SK-N-SH (cell line): ENCODE data around the gene CDC6. TPM values are rescaled to one million over a fixed set of nuclear protein-coding genes. Genes with fewer than 3 reads are reported as not detected.

Experiments used
- CTCF ChIA-PET: fragments of 300-600, 350-600 bp; formaldehyde crosslinking; extraction: SDS; loops from one replicate; lab custom pipeline; 2021; lab: Yijun Ruan, JAX
- POLR2A ChIA-PET: fragments of 350-600 bp; sonication (Branson Sonifier 250); formaldehyde crosslinking; extraction: SDS; loops from one replicate; lab custom pipeline; 2020; ENCODE audit warnings: antibody characterized with exemption, inconsistent platforms; lab: Yijun Ruan, JAX
- DNase-seq: peaks from one replicate; pipeline ENCODE4 v3.0.0; 2012
- H2AFZ ChIP-seq: fragments of 200-600 bp; sonication (generic); 2 replicates; pipeline ENCODE4 v1.8.1; 2016; ENCODE audit warnings: antibody characterized with exemption, mild to moderate bottlenecking, low read depth
- H3F3A ChIP-seq: fragments of 200-600 bp; sonication (generic); replicated peaks from 2 replicates; pipeline ENCODE3; 2016; ENCODE audit warnings: antibody characterized with exemption, mild to moderate bottlenecking; ENCODE audit not compliant: insufficient read depth
- H3K27ac ChIP-seq, 2 experiments: fragments of 200-500 bp in 1 of 2; fragments of 200-600 bp in 1 of 2; sonication (Bioruptor generic) in 1 of 2; sonication (generic), shearing (Covaris generic) in 1 of 2; 2 replicates each; pipeline versions ENCODE4 v1.5.1 to v1.6.1; 2014 to 2016; ENCODE audit warnings: low read depth in 2 of 2, inconsistent platforms in 1 of 2, low read length in 1 of 2, mild to moderate bottlenecking in 1 of 2, mixed read lengths in 1 of 2
- H3K27me3 ChIP-seq: fragments of 200-600 bp; sonication (generic), shearing (Covaris generic); 2 replicates; pipeline ENCODE4 v1.6.1; 2016; ENCODE audit warnings: mixed run types; ENCODE audit not compliant: insufficient read depth
- H3K36me3 ChIP-seq, 2 experiments: fragments of 200-500 bp in 1 of 2; fragments of 200-600 bp in 1 of 2; sonication (Bioruptor generic) in 1 of 2; sonication (generic) in 1 of 2; replicated peaks in 1 of 2; 2 replicates each; pipeline versions ENCODE3 to v1.5.1; 2014 to 2016; ENCODE audit warnings: low read length in 1 of 2, mild to moderate bottlenecking in 1 of 2; ENCODE audit not compliant: insufficient read depth in 2 of 2, control insufficient read depth in 1 of 2
- H3K4me1 ChIP-seq, 2 experiments: fragments of 200-500 bp in 1 of 2; fragments of 200-600 bp in 1 of 2; sonication (Bioruptor generic) in 1 of 2; sonication (generic), shearing (Covaris generic) in 1 of 2; 2 replicates each; pipeline versions ENCODE4 v1.5.1 to v1.6.1; 2014 to 2016; ENCODE audit warnings: low read depth in 1 of 2, low read length in 1 of 2, mixed run types in 1 of 2; ENCODE audit not compliant: insufficient read depth in 2 of 2, control insufficient read depth in 1 of 2
- H3K4me2 ChIP-seq: fragments of 200-600 bp; sonication (generic), shearing (Covaris generic); 2 replicates; pipeline ENCODE4 v1.6.1; 2017; ENCODE audit warnings: mixed run types
- H3K4me3 ChIP-seq, 2 experiments: fragments of 200-500 bp in 1 of 2; fragments of 200-600 bp in 1 of 2; sonication (Bioruptor generic) in 1 of 2; sonication (generic), shearing (Covaris generic) in 1 of 2; 2 replicates each; pipeline versions ENCODE4 v1.5.1 to v1.8.1; 2014 to 2016; ENCODE audit warnings: low read depth in 2 of 2, inconsistent platforms in 1 of 2, low read length in 1 of 2, mild to moderate bottlenecking in 1 of 2, mixed read lengths in 1 of 2, moderate library complexity in 1 of 2
- H3K79me2 ChIP-seq: fragments of 200-600 bp; sonication (generic); 2 replicates; pipeline ENCODE4 v1.8.1; 2017; ENCODE audit warnings: mild to moderate bottlenecking; ENCODE audit not compliant: insufficient read depth
- H3K9ac ChIP-seq: fragments of 200-600 bp; sonication (generic); 2 replicates; pipeline ENCODE4 v1.6.1; 2017; ENCODE audit warnings: mixed run types
- H3K9me2 ChIP-seq: fragments of 200-600 bp; sonication (generic); 2 replicates; pipeline ENCODE4 v1.6.1; 2017; ENCODE audit warnings: mixed run types
- H3K9me3 ChIP-seq: fragments of 200-600 bp; sonication (generic); 2 replicates; pipeline ENCODE4 v1.6.1; 2017; ENCODE audit warnings: mixed run types, mild to moderate bottlenecking, moderate library complexity
- H4K20me1 ChIP-seq: fragments of 200-600 bp; sonication (generic); 2 replicates; pipeline ENCODE4 v1.6.1; 2017; ENCODE audit warnings: mild to moderate bottlenecking, mixed run types; ENCODE audit not compliant: insufficient read depth
- ELF1 ChIP-seq: IDR thresholded peaks from 2 replicates; pipeline ENCODE4 v1.4.0; 2012
- GATA2 ChIP-seq: sonication (generic); formaldehyde crosslinking; IDR thresholded peaks from 2 replicates; pipeline ENCODE4 v1.5.0; 2020; ENCODE audit warnings: mild to moderate bottlenecking, missing genetic modification reagents
- MEF2A ChIP-seq: IDR thresholded peaks from 2 replicates; pipeline ENCODE4 v1.4.0; 2012; ENCODE audit warnings: low read depth, borderline replicate concordance
- NFIC ChIP-seq: IDR thresholded peaks from 2 replicates; pipeline ENCODE4 v1.4.0; 2012; ENCODE audit warnings: borderline replicate concordance
- RCOR1 ChIP-seq: fragments of 150-350 bp; IDR thresholded peaks from 2 replicates; pipeline ENCODE4 v1.6.1; 2017; ENCODE audit warnings: antibody characterized with exemption, low read length
- USF1 ChIP-seq: IDR thresholded peaks from 2 replicates; pipeline ENCODE4 v1.4.0; 2012; ENCODE audit warnings: low read depth, borderline replicate concordance
- ZBTB33 ChIP-seq: IDR thresholded peaks from 2 replicates; pipeline ENCODE4 v1.4.0; 2012; ENCODE audit warnings: low read depth, borderline replicate concordance
- WGBS: methylation state at CpG from one replicate; pipeline ENCODE4 v1.1.6; 2017; ENCODE audit warnings: low lambda C conversion rate; 5-methylcytosine and 5-hydroxymethylcytosine counted together
- polyA plus RNA-seq, 3 experiments: library from polyadenylated mRNA; depleted of rRNA; stranded (reverse); fragments of >200 nt; gene quantifications; 2 replicates each; pipeline ENCODE4 v1.2.3, GENCODE V29; 2012

The CDC6 gene
- polyA plus RNA-seq, 1 of the 3 experiments (the other 2 are of a cell fraction) = 12.7 TPM

- no peaks in the 10 kb centered on the region for H3K9me2 ChIP-seq
- ChIA-PET POLR2A (no interaction called here), CTCF (interaction anchor here (0.8 to 57.6 kb wide), 5 partner anchors 8 to 34 kb away, joined by 3 to 1706 read pairs (median 4); partner anchors contain the start of genes CDC6 and RARA)
- peaks cover 28 to 60% of the 10 kb centered on the region in 2 experiments for H3K4me1 ChIP-seq
- no peak overlapping the region for H3K4me2 ChIP-seq
- peaks cover 95% of the 10 kb centered on the region for H3K79me2 ChIP-seq
- H3K9me3 ChIP-seq = no peaks in the 10 kb centered on the region
- no peak overlapping the region for H3K4me3 ChIP-seq
- H3F3A ChIP-seq = peaks cover 19% of the 10 kb centered on the region
- H3K9ac ChIP-seq = no peak overlapping the region
- DNase-seq = no peak
- H2AFZ ChIP-seq = no peak overlapping the region
- no peaks in the 10 kb centered on the region for H3K27me3 ChIP-seq
- TF ChIP-seq RCOR1 (no peak), GATA2 (CRISPR knock-in tag) (no peak), NFIC (no peak), USF1 (no peak)
- H4K20me1 ChIP-seq = peaks cover 59% of the 10 kb centered on the region
- peaks cover 11 to 18% of the 10 kb centered on the region in 2 experiments for H3K36me3 ChIP-seq
- peak overlapping the region in 1 of 2 experiments; percentile 99; a peak in 1 of 4 replicates for H3K27ac ChIP-seq
- WGBS = 91% methylated on average over 12 of the region's 13 CpGs
Measured at GRCh38 chr17:40338941-40339649, 51.4 kb downstream of the CDC6 start.

- peaks cover 6 to 18% of the 10 kb centered on the region in 2 experiments for H3K36me3 ChIP-seq
- TF ChIP-seq NFIC (no peak), ZBTB33 (no peak), MEF2A (no peak), ELF1 (no peak)
- peaks cover 28 to 61% of the 10 kb centered on the region in 2 experiments for H3K4me1 ChIP-seq
- H3K27ac ChIP-seq = peak overlapping the region; percentile 73 to 99; a peak in 3 of 4 replicates
- H3K79me2 ChIP-seq = peaks cover 95% of the 10 kb centered on the region
- no peak overlapping the region for H2AFZ ChIP-seq
- no peaks in the 10 kb centered on the region for H3K9me3 ChIP-seq
- no peaks in the 10 kb centered on the region for H3K9me2 ChIP-seq
- no peak for DNase-seq
- H3K4me3 ChIP-seq = peak overlapping the region in 1 of 2 experiments; percentile 78; a peak in 2 of 4 replicates
- POLR2A ChIA-PET = interaction anchor here (1.5 to 2.7 kb wide), 3 partner anchors 9 to 37 kb away, joined by 4 to 15 read pairs (median 6); no protein-coding TSS in a partner anchor
- peaks cover 62% of the 10 kb centered on the region for H4K20me1 ChIP-seq
- H3K4me2 ChIP-seq = peak overlapping the region; percentile 97; the same call in 1 of the 2 replicates
- H3K9ac ChIP-seq = no peak overlapping the region
- H3K27me3 ChIP-seq = no peaks in the 10 kb centered on the region
- 96% methylated on average over 1 of the region's 1 CpG for WGBS
- CTCF ChIA-PET = interaction anchor here (0.9 to 57.6 kb wide), 5 partner anchors 7 to 35 kb away, joined by 3 to 1706 read pairs (median 4); partner anchors contain the start of genes CDC6 and RARA
- H3F3A ChIP-seq = peaks cover 19% of the 10 kb centered on the region
Measured at GRCh38 chr17:40340327-40340726, 52.6 kb downstream of the CDC6 start.
